Dedifferentiated amniotic fluid mesenchymal stem cell (primary cell): ENCODE results near the gene PLXDC2.

Source experiments
- DNase-seq: peaks from one replicate; pipeline ENCODE4 v3.0.0-alpha.2; 2016; ENCODE audit errors: extremely low spot score

Gene PLXDC2

GRCh38 chr10:20271490-20271889, 455.3 kb downstream of the PLXDC2 start:
- no peak for DNase-seq

GRCh38 chr10:20272608-20273007, 456.4 kb downstream of the PLXDC2 start:
- DNase-seq, result no peak

- no peak for DNase-seq
Observed at GRCh38 chr10:20274571-20274970, 458.3 kb downstream of the PLXDC2 start.

- no peak for DNase-seq
Observed at GRCh38 chr10:20276127-20276979, 460.1 kb downstream of the PLXDC2 start.

GRCh38 chr10:20277820-20278219, 461.6 kb downstream of the PLXDC2 start:
- DNase-seq, result no peak

GRCh38 chr10:20281579-20281978, 465.3 kb downstream of the PLXDC2 start:
- no peak for DNase-seq

GRCh38 chr10:20287586-20287985, 471.4 kb downstream of the PLXDC2 start:
- DNase-seq, result no peak

GRCh38 chr10:20288060-20288459, 471.8 kb downstream of the PLXDC2 start:
- no peak for DNase-seq

- DNase-seq, result no peak
Observed at GRCh38 chr10:20289070-20289828, 473.0 kb downstream of the PLXDC2 start.

GRCh38 chr10:20298417-20298816, 482.2 kb downstream of the PLXDC2 start:
- no peak for DNase-seq

GRCh38 chr10:20299034-20299736, 483.0 kb downstream of the PLXDC2 start:
- DNase-seq, result no peak

- no peak for DNase-seq
Observed at GRCh38 chr10:20300735-20301134, 484.5 kb downstream of the PLXDC2 start.

- DNase-seq, result no peak
Observed at GRCh38 chr10:20302033-20302432, 485.8 kb downstream of the PLXDC2 start.

GRCh38 chr10:20303453-20304152, 487.4 kb downstream of the PLXDC2 start:
- DNase-seq, result no peak

GRCh38 chr10:20313665-20314064, 497.4 kb downstream of the PLXDC2 start:
- DNase-seq, result no peak

- no peak for DNase-seq
Observed at GRCh38 chr10:20314431-20314830, 498.2 kb downstream of the PLXDC2 start.

GRCh38 chr10:20327954-20328353, 511.7 kb downstream of the PLXDC2 start:
- no peak for DNase-seq

GRCh38 chr10:20330246-20330645, 514.0 kb downstream of the PLXDC2 start:
- DNase-seq, result no peak

GRCh38 chr10:20334559-20334958, 518.3 kb downstream of the PLXDC2 start:
- DNase-seq, result no peak
